HUES48 (cell line): ENCODE results near the gene CPLANE2.
"Not testable (repeated sequence)": the region's sequence is repeated elsewhere in the genome, so short reads cannot be mapped to it uniquely, and the experiment has no call there.

Source experiments
- H3K27ac ChIP-seq: one replicate; pipeline ENCODE4 v1.7.0; 2013; ENCODE audit warnings: low read depth, low read length, inconsistent platforms
- H3K27me3 ChIP-seq: 2 replicates; pipeline ENCODE4 v1.6.1; 2013; ENCODE audit warnings: mild to moderate bottlenecking, low read length; ENCODE audit not compliant: control insufficient read depth, insufficient read depth
- H3K36me3 ChIP-seq: 2 replicates; pipeline ENCODE4 v1.6.1; 2013; ENCODE audit warnings: low read length; ENCODE audit not compliant: control insufficient read depth, insufficient read depth
- H3K4me1 ChIP-seq: 2 replicates; pipeline ENCODE4 v1.6.1; 2013; ENCODE audit warnings: mild to moderate bottlenecking, low read length; ENCODE audit not compliant: control insufficient read depth, insufficient read depth
- H3K4me3 ChIP-seq: 2 replicates; pipeline ENCODE4 v1.5.1; 2013; ENCODE audit warnings: mild to moderate bottlenecking, low read depth, low read length
- H3K9ac ChIP-seq: 2 replicates; pipeline ENCODE4 v1.6.1; 2013; ENCODE audit warnings: mild to moderate bottlenecking, low read depth, low read length, moderate library complexity
- H3K9me3 ChIP-seq: 2 replicates; pipeline ENCODE4 v1.6.1; 2013; ENCODE audit warnings: low read length; ENCODE audit not compliant: control insufficient read depth, insufficient read depth

The CPLANE2 gene

GRCh38 chr1:16215240-16215639, 21.7 kb downstream of the CPLANE2 start:
- H3K27me3 ChIP-seq, H3K4me3 ChIP-seq, H3K27ac ChIP-seq, H3K9me3 ChIP-seq, H3K36me3 ChIP-seq, H3K9ac ChIP-seq: not testable (repeated sequence)
- peaks cover 30% of the 10 kb centered on the region for H3K4me1 ChIP-seq

GRCh38 chr1:16213544-16213943, 23.4 kb downstream of the CPLANE2 start:
- H3K4me3 ChIP-seq, H3K9me3 ChIP-seq, H3K36me3 ChIP-seq, H3K27ac ChIP-seq, H3K27me3 ChIP-seq, H3K9ac ChIP-seq: not testable (repeated sequence)
- peaks cover 31% of the 10 kb centered on the region for H3K4me1 ChIP-seq

GRCh38 chr1:16213013-16213412, 24.0 kb downstream of the CPLANE2 start:
- H3K4me3 ChIP-seq = peak overlapping the region; percentile 73
- no peaks in the 10 kb centered on the region for H3K36me3 ChIP-seq
- no peaks in the 10 kb centered on the region for H3K9me3 ChIP-seq
- H3K4me1 ChIP-seq = peaks cover 34% of the 10 kb centered on the region
- no peak overlapping the region for H3K27ac ChIP-seq
- no peak overlapping the region for H3K9ac ChIP-seq
- H3K27me3 ChIP-seq = peaks cover 9% of the 10 kb centered on the region

- Histone ChIP-seq H3K27me3 (peaks cover 9% of the 10 kb centered on the region), H3K4me3 (peak within 1 kb of the TSS; percentile 73), H3K9me3 (no peaks in the 10 kb centered on the region), H3K4me1 (peaks cover 40% of the 10 kb centered on the region), H3K9ac (peak within 1 kb of the TSS; percentile 80), H3K27ac (peak within 1 kb of the TSS; percentile 63), H3K36me3 (no peaks in the 10 kb centered on the region)
Measured at GRCh38 chr1:16212251-16212961, 24.6 kb downstream of the CPLANE2 start, which contains the start of gene ARHGEF19. ARHGEF19 (minus strand) TSS chr1:16212652; CDS start chr1:16209054, 3,598 bp downstream.

- H3K27ac ChIP-seq = peak overlapping the region; percentile 63
- no peaks in the 10 kb centered on the region for H3K36me3 ChIP-seq
- H3K4me3 ChIP-seq = peak overlapping the region; percentile 73
- H3K9me3 ChIP-seq = no peaks in the 10 kb centered on the region
- peaks cover 38% of the 10 kb centered on the region for H3K4me1 ChIP-seq
- peak overlapping the region; percentile 80 for H3K9ac ChIP-seq
- H3K27me3 ChIP-seq = peaks cover 5% of the 10 kb centered on the region
Measured at GRCh38 chr1:16211824-16212223, 25.2 kb downstream of the CPLANE2 start.

- no peak overlapping the region for H3K27ac ChIP-seq
- no peaks in the 10 kb centered on the region for H3K27me3 ChIP-seq
- H3K9ac ChIP-seq = no peak overlapping the region
- H3K4me1 ChIP-seq = peaks cover 36% of the 10 kb centered on the region
- no peaks in the 10 kb centered on the region for H3K36me3 ChIP-seq
- no peak overlapping the region for H3K4me3 ChIP-seq
- H3K9me3 ChIP-seq = no peaks in the 10 kb centered on the region
Measured at GRCh38 chr1:16210581-16210980, 26.4 kb downstream of the CPLANE2 start.

GRCh38 chr1:16209847-16210407, 27.1 kb downstream of the CPLANE2 start:
- Histone ChIP-seq H3K9me3 (no peaks in the 10 kb centered on the region), H3K4me1 (peaks cover 36% of the 10 kb centered on the region), H3K4me3 (no peak overlapping the region), H3K27ac (no peak overlapping the region), H3K9ac (no peak overlapping the region), H3K36me3 (peaks cover under 1% of the 10 kb centered on the region; the same call in 1 of the 2 replicates), H3K27me3 (no peaks in the 10 kb centered on the region)

GRCh38 chr1:16209132-16209846, 27.7 kb downstream of the CPLANE2 start:
- Histone ChIP-seq H3K36me3 (peaks cover 7% of the 10 kb centered on the region), H3K4me3 (no peak overlapping the region), H3K9ac (no peak overlapping the region), H3K27me3 (no peaks in the 10 kb centered on the region), H3K4me1 (peaks cover 36% of the 10 kb centered on the region), H3K27ac (no peak overlapping the region), H3K9me3 (no peaks in the 10 kb centered on the region)

- H3K9ac ChIP-seq = no peak overlapping the region
- H3K9me3 ChIP-seq = no peaks in the 10 kb centered on the region
- H3K27ac ChIP-seq = no peak overlapping the region
- H3K4me3 ChIP-seq = no peak overlapping the region
- H3K36me3 ChIP-seq = peaks cover 15% of the 10 kb centered on the region
- H3K27me3 ChIP-seq = no peaks in the 10 kb centered on the region
- peaks cover 36% of the 10 kb centered on the region for H3K4me1 ChIP-seq
Measured at GRCh38 chr1:16208270-16208987, 28.6 kb downstream of the CPLANE2 start.

- H3K36me3 ChIP-seq = peaks cover 24% of the 10 kb centered on the region
- peaks cover 28% of the 10 kb centered on the region for H3K4me1 ChIP-seq
- H3K27ac ChIP-seq = peak overlapping the region; percentile 84
- peak overlapping the region; percentile 63 for H3K4me3 ChIP-seq
- peak overlapping the region; percentile 49 for H3K9ac ChIP-seq
- no peaks in the 10 kb centered on the region for H3K27me3 ChIP-seq
- no peaks in the 10 kb centered on the region for H3K9me3 ChIP-seq
Measured at GRCh38 chr1:16207318-16208269, 29.4 kb downstream of the CPLANE2 start.
